Activated CD4-positive, CD25-positive, alpha-beta regulatory T cell (primary cell): Measurements from ENCODE around the gene MID1.

ENCODE experiments used
- DNase-seq, 4 experiments: peaks; one replicate each; lab custom pipeline; 2025; lab: John Stamatoyannopoulos, UW

Gene MID1

DNA sequence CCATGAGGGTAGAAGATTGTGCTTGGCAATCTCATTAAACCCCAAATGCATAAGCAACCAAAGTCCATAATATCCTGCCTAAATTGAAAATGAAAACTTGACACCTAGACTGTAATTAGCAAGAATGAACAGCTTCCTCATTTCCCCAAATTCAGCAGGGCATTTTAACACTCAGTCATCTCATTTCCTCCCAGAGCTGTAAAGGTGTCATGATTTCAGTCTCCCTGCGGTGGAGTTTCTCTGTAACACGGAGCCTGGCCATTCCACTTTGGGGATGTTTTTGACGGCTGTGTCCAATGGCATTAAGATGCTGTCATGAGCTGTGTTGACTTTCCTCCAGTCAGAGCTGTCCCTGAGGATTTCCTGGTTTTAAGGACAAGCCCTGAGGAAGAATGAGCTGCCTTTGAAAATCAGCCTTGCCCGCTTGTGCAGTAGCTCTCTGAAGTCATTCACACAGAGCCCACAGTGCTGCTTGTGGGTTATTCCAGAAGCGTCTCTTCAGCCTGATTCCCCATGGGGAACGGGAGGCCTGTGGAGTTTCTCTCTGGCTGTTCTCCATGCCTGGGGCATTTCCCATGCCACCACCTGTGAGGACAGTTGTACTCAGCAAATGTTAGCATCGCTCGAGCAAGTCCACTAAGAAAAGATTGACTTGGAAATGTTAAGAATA lies 187.0 kb downstream of the MID1 start:
- no peak for DNase-seq

DNA sequence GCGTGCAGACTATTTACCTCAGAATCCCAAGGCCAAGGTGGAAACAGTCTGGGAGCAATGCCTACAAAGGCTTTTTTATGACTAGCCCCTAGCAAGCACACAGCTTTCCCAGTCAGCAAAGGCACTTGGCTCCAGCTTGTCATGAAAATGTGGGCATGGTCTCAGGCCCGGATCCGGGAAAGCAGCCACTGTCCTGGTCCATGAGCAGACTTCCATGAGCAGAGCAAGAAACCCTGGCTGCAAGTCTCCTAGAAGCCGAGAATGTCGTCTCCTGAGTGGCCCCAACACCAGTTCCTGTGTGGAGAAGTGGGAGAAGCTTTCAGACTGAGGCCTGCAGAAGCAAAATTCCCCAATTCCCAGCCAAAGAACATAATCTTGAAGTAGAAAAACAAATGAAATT lies 190.5 kb downstream of the MID1 start:
- no peak for DNase-seq

DNA sequence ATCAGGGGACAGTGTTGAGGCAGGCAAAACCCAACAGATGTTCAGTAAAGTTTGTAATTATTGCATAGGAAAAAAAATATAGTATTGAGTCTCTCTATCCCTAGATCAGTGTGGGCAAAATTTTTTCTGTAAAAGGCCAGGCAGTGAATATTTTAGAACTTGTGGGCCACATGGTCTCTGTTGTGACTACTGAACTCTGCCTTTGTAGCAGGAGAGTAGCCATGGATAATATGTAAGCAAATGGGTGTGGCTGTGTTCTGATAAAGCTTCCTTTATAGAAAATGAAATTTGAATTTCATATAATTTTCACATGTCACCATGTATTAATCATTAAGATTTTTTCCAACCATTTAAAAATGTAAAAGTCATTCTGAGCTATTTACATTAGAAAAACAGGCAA lies 193.1 kb downstream of the MID1 start:
- no peak for DNase-seq

DNA sequence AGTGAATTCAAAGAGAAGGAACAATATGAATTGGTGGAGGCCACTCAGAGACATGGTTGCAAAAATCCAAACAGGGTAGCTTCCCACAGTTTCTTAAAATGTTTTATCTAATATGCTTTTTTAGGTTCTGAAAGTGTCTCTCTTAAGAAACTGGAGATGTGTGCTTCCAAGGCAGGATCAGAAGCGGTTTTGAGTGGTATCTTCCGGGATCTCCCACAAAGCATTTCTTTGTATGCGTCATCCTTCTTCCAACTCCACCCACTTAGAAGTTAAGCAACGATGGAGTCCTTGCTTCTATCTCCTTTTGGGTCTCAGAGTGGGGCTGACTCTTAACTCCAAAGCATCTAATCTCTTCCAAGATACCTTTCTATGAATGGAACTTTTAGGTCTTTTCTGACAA lies 196.7 kb downstream of the MID1 start:
- no peak for DNase-seq

DNA sequence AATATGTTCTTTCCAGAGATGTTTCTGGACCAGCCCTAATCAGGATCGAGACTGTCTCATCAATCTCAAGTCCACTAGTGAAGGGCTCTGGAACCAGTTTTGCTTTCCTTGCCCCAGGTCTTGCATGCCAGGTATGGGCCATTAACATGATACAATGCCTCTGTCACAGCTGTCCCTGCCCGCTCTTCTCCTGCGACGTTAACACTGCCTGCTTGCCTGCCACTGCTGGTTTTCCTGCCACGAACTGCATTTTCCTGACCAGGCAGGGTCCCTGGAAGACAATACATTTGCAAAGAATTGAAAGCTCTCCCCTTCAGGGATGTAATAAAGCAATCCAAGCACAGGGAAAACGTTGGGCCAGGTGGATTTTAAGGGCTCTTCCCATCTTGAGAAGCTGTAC lies 200.3 kb downstream of the MID1 start:
- no peak for DNase-seq

DNA sequence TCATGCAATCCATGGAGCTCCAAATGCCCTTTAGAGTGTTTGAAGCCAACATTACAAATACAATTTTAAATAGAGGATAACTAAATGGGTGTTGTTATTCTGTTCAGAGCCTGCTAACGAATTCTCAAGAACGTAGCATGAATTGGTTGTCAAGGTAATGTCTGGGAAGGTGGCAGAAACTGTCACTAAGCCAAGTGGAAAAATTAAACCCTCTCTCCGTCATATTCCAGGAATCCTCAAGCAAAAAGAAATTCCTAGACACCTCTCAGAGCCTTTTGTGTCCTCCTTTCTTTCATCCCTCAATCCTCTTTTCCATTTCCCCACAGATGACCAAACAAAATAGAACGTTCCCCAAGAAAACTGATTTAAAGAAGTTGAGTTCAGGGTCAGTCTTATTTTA lies 204.0 kb downstream of the MID1 start:
- no peak for DNase-seq

DNA sequence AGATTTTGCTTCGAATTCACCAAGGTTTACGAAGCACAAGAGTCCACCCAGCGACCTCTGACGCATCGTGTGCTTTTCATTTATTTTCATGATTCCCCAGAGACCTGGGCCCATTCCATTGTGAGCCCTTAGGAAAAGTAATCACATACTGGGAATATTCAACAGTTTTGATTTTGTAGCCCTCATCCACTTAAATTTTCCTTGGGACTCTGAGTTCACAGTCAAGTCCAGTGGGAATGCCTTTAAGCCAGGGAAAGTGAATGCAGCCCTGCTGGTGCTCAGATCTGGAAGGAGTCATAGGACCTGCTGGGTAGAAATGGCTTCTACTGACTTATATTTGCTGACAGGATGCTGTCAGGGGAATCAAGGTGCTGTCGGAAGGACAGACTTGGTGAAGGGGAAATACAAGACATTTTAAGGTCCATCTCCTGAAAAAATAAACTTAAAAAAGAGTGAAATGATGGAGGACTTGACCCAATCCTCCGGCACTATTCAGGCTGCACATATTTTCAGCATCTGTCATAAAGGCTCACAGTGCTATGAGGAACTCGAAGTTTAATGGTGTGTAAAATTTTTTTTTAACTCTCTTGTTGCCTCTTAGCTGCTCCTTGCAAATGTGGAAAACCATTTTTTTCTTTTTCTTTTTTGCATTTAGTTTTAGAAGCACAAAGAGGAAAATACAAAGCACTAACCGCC lies 204.9 kb downstream of the MID1 start:
- DNase-seq: no peak

DNA sequence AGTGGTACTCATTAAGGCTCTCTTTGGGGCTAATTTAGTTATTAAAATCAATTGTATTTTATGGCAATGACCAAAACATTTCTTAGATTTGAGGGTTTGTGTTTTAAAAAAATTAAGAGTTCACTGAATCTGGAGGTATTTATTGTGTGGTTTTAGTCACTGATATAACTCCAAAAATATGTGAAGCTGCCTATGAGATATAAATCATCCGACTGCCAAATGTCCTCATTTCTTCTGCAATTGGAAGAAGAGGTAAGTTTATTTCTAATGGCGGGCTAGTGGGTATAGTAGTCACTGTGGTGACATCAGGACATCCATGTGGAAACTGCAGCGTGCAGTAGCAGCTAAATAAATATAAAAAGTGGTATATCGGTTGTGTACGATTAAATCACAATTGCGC lies 205.5 kb downstream of the MID1 start:
- no peak for DNase-seq

DNA sequence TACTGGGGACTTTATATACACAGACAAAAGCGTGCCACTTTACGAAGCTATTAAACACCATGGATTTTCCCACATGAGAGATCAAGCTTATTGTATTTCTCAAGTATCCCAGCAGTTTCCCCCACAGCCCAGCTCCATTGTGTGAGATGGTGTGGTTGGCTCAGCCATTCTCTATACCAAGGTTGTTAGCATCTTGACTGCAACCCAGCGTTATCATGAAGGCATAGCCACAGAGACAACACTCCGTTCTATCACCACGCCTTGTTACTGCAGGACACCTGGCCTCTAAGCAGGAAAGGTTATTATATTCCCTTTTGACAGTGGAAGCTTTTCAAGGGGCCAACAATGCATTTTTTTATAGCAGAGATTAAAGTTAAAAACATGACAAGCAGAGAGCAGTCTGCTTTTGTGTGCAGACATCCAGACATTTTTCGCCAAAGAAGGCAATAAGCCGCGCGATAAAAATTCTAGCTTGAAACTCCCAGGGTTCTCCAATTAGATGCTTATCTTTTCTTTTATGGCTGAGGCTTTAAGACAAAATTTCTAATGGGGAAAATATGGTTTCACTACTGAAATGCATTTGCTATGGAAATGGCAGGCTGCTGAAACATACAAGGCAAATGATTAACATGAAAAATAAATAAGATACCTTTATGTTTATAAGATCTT lies 206.1 kb downstream of the MID1 start:
- no peak for DNase-seq

DNA sequence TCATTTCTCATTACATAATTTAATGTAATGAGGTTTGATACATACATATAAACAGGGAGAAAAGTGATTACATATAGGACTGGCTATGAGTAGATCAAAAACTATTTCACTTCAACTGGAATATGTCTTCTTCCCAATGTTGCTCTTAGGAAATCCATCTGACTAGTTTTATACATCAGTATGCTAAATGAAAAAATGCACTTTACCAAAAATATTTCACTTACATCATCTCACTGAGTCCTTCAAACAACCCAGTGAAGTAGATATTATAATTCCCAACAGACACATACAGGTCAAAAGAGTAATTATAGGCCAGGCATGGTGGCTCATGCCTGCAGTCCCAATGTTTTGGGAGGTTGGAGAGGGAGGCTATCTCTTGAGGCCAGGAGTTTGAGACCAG lies 215.9 kb downstream of the MID1 start:
- DNase-seq: no peak

DNA sequence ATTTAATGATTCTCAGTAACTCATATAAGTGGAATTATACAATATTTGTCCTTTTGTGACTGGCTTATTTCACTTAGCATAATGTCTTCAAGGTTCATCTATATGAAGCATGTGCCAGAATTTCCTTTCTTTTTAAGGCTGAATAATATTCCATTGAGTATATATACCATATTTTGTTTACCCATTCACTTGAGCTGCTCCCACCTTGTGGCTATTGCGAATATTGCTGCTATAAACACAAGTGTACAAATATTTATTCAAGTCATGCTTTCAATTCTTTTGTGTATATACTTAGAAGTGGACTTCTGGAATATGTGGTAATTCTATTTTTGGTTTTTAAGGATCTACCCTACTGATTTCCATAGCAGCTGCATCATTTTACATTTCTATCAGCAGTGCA lies 219.1 kb downstream of the MID1 start:
- DNase-seq: no peak

DNA sequence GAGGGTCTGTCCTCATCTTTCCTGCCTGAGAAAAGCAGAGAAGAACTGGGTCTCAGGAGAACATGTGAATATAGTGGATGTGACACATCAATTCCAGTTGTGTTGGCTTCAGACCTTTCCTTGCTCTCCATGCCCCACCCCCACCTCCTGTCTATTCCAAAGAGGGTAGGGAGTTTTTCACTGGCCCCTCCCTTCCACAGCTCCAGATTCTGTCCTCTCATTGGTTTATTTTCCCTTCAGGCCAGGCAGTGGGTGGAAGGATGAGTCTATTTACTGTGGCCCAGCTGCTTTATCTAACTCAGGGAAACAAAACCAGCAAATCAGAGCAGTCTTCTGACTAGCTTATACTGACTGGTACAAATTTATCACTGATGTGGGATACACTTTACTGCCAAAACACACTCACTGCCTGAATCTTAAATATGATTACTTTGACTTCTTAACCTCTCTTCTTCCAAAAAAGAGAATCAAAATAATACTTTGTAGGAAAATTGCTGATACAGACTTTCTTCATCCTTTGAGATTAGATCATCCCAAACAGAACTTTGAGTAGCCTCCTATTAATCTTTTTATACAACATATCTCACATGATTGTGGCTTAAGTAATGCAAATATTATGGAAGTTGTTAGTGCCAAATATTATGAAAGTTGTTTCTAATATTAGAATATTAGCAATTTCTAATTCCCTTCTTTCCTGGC lies 221.2 kb downstream of the MID1 start:
- no peak for DNase-seq

DNA sequence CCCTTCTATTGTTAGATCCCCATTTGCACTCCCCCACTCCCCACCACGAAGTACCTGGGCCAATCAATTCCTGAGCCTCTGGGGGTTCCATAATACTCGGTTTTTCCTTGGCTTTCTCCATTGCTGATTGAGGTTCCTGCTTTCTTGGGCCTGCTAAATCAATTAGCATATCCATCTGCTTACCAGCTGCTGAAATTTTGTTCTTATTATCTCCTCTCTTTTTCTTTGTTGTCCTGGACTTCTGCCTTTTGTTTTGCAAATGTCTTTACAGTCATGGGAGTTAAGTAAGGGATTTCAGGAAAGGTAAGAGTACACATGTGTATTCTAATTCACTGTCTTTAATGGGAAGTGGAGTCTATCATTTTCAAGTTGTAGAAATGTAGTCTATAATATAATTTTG lies 222.2 kb downstream of the MID1 start:
- no peak for DNase-seq

DNA sequence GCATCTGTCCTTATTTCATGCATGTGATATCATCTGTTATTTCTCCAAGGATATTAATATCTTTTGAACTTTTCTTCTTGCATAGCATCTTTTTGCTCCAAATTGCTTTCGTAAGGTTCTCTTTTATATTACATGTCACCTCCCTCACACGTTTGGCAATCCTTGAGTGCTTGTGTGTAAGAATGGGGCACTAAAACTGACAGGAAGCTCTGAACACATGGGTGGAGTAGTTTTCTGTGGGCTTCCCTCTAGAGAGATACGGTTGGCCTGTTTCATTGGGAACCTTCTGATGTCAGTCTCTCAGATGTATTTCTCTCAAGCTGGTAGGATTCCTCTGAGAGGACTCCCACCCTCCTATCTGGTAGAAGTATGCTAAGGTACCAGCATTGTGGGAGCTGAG lies 223.0 kb downstream of the MID1 start:
- DNase-seq: no peak

DNA sequence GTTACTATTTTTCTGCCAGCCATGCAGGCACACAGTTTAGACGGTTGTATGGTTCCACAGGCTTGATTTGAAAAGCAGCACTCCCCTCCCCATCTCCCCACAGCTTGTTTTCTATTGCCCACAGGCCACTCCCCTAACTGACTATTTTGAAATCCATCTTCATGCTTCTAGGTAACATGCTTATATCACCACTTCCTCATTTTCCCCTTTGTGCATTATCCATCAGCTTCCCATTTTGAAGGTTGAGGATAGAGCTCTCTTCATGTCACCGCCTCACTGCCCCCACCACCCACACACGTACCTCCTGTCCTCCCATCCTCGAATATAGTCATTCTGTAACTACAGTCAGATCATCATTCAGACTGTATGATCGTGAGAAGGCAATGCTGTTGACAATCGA lies 224.7 kb downstream of the MID1 start:
- DNase-seq: no peak
